ENCODE data around the gene MMP17. TPM values are rescaled to one million over a fixed set of nuclear protein-coding genes. Genes with fewer than 3 reads are reported as not detected.

The MMP17 gene
- total RNA-seq, 2 experiments from 2014 or later: not detected

DNA sequence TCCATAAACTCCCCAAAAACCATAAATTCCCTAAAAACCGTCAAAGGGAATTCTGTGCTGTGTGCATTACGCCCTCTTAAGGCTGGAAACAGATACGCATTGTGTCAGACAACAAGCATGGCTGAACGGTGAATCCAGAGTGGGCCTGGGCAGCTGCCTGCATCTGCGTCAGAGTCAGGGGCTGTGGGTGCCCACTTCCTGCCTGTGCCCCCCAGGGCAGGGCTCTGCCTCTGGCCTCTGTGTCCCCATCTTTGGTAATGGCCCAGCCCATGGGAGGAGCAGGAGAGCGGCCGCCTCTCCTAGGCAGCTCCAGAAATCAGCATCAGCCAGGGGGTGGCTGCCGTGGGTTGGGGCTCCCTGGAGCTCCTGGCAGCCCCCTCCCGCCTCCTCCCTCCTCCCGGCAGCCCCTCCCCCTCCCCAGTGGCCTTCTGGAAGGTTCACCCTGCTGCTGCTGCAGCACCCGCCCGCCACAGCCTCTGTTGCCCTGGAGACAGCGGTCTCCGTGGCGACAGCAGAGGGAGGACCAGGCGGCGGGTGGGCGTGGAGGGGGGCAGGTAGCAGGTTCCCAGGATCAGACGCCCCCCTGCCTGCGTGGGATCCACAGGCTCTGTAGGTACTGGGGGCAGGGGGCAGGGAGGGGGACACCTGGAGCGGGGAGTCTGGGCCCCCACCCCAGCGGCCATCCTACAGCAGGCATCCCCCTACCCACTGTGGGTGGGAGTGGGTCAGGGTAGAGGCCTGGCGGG lies 5.9 kb downstream of the MMP17 start:
- intact Hi-C loops (cut with micrococcal nuclease; ENCODE audit: unreplicated experiment): loop anchor here (5.0 kb wide), 1 partner anchor 227 kb away; no protein-coding TSS in a partner anchor
- Histone ChIP-seq H3K9me2 (ENCODE audit: insufficient read depth, low read length) (no peaks in the 10 kb centered on the region), H3K4me1 (ENCODE audit: insufficient read depth, low read length, poor library complexity, severe bottlenecking) (no peaks in the 10 kb centered on the region), H3K9me3 (ENCODE audit: low read length) (no peaks in the 10 kb centered on the region), H3K4me3 (ENCODE audit: low read depth, low read length, poor library complexity, severe bottlenecking) (no peak overlapping the region), H4K20me1 (ENCODE audit: insufficient read depth, low read length) (no peaks in the 10 kb centered on the region), H3K27ac (ENCODE audit: low read depth, low read length, poor library complexity, severe bottlenecking) (no peak overlapping the region), H2AFZ (ENCODE audit: low read length) (no peak overlapping the region), H3K79me2 (ENCODE audit: insufficient read depth, low read depth, low read length) (no peaks in the 10 kb centered on the region), H3K4me2 (ENCODE audit: low read length) (no peak overlapping the region), H3K36me3 (ENCODE audit: insufficient read depth, low read length) (no peaks in the 10 kb centered on the region)
- ChIA-PET POLR2A (no interaction called here), CTCF (ENCODE audit: unreplicated experiment) (no interaction called here)
- peak; percentile 15 for DNase-seq (ENCODE audit: low spot score)
- no TSS peak for BruUV-seq (replicated peaks)
- no peak for TF ChIP-seq EZH2phosphoT487 (IDR thresholded peaks at IDR 0.05; ENCODE audit: borderline replicate concordance, low read depth, low read length)
- TF ChIP-seq, protein P1, sequence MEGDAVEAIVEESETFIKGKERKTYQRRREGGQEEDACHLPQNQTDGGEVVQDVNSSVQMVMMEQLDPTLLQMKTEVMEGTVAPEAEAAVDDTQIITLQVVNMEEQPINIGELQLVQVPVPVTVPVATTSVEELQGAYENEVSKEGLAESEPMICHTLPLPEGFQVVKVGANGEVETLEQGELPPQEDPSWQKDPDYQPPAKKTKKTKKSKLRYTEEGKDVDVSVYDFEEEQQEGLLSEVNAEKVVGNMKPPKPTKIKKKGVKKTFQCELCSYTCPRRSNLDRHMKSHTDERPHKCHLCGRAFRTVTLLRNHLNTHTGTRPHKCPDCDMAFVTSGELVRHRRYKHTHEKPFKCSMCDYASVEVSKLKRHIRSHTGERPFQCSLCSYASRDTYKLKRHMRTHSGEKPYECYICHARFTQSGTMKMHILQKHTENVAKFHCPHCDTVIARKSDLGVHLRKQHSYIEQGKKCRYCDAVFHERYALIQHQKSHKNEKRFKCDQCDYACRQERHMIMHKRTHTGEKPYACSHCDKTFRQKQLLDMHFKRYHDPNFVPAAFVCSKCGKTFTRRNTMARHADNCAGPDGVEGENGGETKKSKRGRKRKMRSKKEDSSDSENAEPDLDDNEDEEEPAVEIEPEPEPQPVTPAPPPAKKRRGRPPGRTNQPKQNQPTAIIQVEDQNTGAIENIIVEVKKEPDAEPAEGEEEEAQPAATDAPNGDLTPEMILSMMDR (conservative IDR thresholded peaks at IDR 0.05; ENCODE audit: low read length): peak; percentile 74

DNA sequence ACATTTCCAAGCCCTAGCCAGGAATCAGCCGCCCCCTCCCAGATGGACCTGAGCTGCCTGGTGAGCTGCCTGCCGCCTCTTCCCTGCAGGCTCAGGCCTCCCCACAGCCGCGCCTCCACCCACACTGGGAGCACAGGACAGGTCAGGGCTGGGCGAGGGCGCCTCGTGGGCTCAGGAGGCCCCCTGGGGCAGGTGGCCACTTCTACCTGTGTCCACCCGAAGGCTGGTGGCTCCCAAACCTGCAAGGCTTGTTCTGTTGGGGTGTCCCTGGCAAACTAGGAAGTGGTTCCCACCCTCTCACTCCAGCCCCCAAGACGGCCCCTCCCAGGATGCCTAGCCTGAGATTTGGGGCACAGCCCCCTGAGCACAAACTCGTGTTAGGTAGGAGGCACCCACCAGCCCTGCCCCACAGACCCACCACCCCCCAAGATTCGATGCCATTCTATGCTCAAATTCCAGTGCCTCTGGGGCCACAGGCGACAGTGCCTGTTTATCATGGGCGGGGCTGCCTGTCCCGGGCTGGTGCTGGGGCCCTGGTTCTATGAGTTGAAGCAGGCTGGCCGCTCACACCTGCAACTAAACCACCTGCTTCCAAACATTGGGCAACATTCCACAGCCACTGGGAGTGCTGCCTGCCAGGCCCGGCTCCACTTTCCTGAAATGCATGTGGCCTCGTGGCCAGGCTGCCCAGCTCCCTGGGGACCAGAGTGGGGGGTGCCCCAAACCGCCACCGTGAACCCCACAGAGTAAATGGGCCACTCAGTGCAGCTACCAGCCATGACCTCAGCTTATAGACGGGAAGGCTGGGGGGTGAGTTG lies 6.8 kb downstream of the MMP17 start:
- no peak overlapping the region for H3K27ac ChIP-seq (ENCODE audit: low read depth, low read length, poor library complexity, severe bottlenecking)
- no peak overlapping the region for H3K4me2 ChIP-seq (ENCODE audit: low read length)
- ChIA-PET CTCF (ENCODE audit: unreplicated experiment) (no interaction called here), POLR2A (no interaction called here)
- no peaks in the 10 kb centered on the region for H3K9me3 ChIP-seq (ENCODE audit: low read length)
- H3K9me2 ChIP-seq (ENCODE audit: insufficient read depth, low read length): no peaks in the 10 kb centered on the region
- no peaks in the 10 kb centered on the region for H3K79me2 ChIP-seq (ENCODE audit: insufficient read depth, low read depth, low read length)
- no peak overlapping the region for H2AFZ ChIP-seq (ENCODE audit: low read length)
- DNase-seq (ENCODE audit: low spot score): no peak
- H4K20me1 ChIP-seq (ENCODE audit: insufficient read depth, low read length): no peaks in the 10 kb centered on the region
- H3K4me3 ChIP-seq (ENCODE audit: low read depth, low read length, poor library complexity, severe bottlenecking): no peak overlapping the region
- intact Hi-C loops (cut with micrococcal nuclease; ENCODE audit: unreplicated experiment): loop anchor here (5.0 kb wide), 1 partner anchor 228 kb away; no protein-coding TSS in a partner anchor
- no peaks in the 10 kb centered on the region for H3K36me3 ChIP-seq (ENCODE audit: insufficient read depth, low read length)
- BruUV-seq (replicated peaks): no TSS peak
- H3K4me1 ChIP-seq (ENCODE audit: insufficient read depth, low read length, poor library complexity, severe bottlenecking): no peaks in the 10 kb centered on the region
- TF ChIP-seq, protein P1 (conservative IDR thresholded peaks at IDR 0.05; ENCODE audit: low read length): no peak
- TF ChIP-seq EZH2phosphoT487 (IDR thresholded peaks at IDR 0.05; ENCODE audit: borderline replicate concordance, low read depth, low read length): no peak

Measured in OCI-LY7 (cell line).